GM23248 (cell line): ENCODE results near the gene GALNT17.

Experiments
- EZH2 ChIP-seq: fragments of 200-600 bp; sonication (generic); IDR thresholded peaks from 2 replicates; pipeline ENCODE4 v1.6.1; 2018; ENCODE audit warnings: antibody characterized with exemption, mild to moderate bottlenecking; ENCODE audit not compliant: insufficient read depth, poor library complexity, severe bottlenecking
- EZH2phosphoT487 ChIP-seq: fragments of 200-600 bp; sonication (generic); IDR thresholded peaks from 2 replicates; pipeline ENCODE4 v1.6.1; 2018; ENCODE audit warnings: antibody characterized with exemption, moderate library complexity, mild to moderate bottlenecking, low read depth; ENCODE audit not compliant: insufficient read depth

DNA sequence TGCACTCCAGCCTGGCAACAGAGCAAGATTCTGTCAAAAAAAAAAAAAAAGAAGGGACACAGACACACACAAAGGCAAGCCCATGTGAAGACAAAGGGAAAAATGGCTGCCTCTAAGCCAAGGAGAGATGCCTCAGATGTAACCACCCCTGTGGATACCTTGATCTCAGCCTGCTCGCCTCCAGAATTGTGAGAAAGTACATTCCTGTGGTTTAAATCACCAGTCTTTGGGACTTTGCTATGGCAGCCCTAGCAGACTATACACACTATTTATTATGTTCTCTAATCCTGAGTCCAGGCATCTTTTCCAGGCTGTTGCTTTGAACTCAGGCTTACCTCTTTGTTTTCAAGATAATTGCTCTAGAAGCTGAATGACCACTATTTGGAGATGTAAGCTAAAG, 494.3 kb downstream of the GALNT17 start:
- TF ChIP-seq EZH2 (no peak), EZH2phosphoT487 (no peak)
